IMR-90 (cell line): ENCODE measurements around the gene NEDD4L. TPM values are rescaled to one million over a fixed set of nuclear protein-coding genes. Genes with fewer than 3 reads are reported as not detected.

ENCODE experiments used
- ATAC-seq: fragments of 200-7000 bp; cut with Tn5 transposase; 2 replicates; pipeline ENCODE4 v1.9.1; 2020; ENCODE audit warnings: low read depth, mild to moderate bottlenecking, moderate library complexity
- BruUV-seq: library from RNA; stranded (reverse); fragments of 400-500 nt; replicated peaks from 2 replicates; lab custom pipeline; 2021; lab: Mats Ljungman, UMichigan
- CTCF ChIA-PET: fragments of 300-600 bp; formaldehyde crosslinking; extraction: SDS; loops from one replicate; lab custom pipeline; 2021; ENCODE audit warnings: antibody characterized with exemption; lab: Yijun Ruan, JAX
- POLR2A ChIA-PET: fragments of 300-600 bp; sonication (Branson Sonifier 250); formaldehyde crosslinking; loops from one replicate; lab custom pipeline; 2022; ENCODE audit warnings: antibody characterized with exemption; ENCODE audit not compliant: unreplicated experiment; lab: Charles Lee
- DNase-seq: peaks from one replicate; pipeline ENCODE4 v3.0.0; 2013
- H2AFZ ChIP-seq: replicated peaks from 2 replicates; pipeline ENCODE3; 2013; ENCODE audit warnings: low read length, mild to moderate bottlenecking; ENCODE audit not compliant: poor library complexity
- H2AK5ac ChIP-seq: 2 replicates; pipeline ENCODE4 v1.6.1; 2013; ENCODE audit warnings: low read depth, low read length, inconsistent platforms
- H2AK9ac ChIP-seq: replicated peaks from 2 replicates; pipeline ENCODE3; 2013; ENCODE audit warnings: mild to moderate bottlenecking, low read depth, low read length, moderate library complexity; ENCODE audit not compliant: poor library complexity
- H2BK120ac ChIP-seq: 2 replicates; pipeline ENCODE4 v1.6.1; 2013; ENCODE audit warnings: low read depth, low read length, inconsistent platforms
- H2BK15ac ChIP-seq: 3 replicates; pipeline ENCODE4 v1.6.1; 2013; ENCODE audit warnings: low read depth, low read length, inconsistent platforms
- H2BK20ac ChIP-seq: 2 replicates; pipeline ENCODE4 v1.6.1; 2013; ENCODE audit warnings: low read depth, mild to moderate bottlenecking, inconsistent platforms, low read length, moderate library complexity
- H2BK5ac ChIP-seq: 2 replicates; pipeline ENCODE4 v1.6.1; 2013; ENCODE audit warnings: mild to moderate bottlenecking, low read depth, low read length, inconsistent platforms; ENCODE audit not compliant: poor library complexity, severe bottlenecking
- H3K14ac ChIP-seq: replicated peaks from 2 replicates; pipeline ENCODE4 v1.6.1; 2013; ENCODE audit warnings: low read depth, low read length, inconsistent platforms
- H3K18ac ChIP-seq: 2 replicates; pipeline ENCODE4 v1.6.1; 2013; ENCODE audit warnings: low read depth, low read length, control low read depth
- H3K23ac ChIP-seq: 2 replicates; pipeline ENCODE4 v1.6.1; 2013; ENCODE audit warnings: low read depth, low read length, inconsistent platforms
- H3K27ac ChIP-seq: 2 replicates; pipeline ENCODE4 v1.5.1; 2013; ENCODE audit warnings: mild to moderate bottlenecking, control low read depth, low read length; ENCODE audit not compliant: insufficient read depth
- H3K27me3 ChIP-seq: 2 replicates; pipeline ENCODE4 v1.6.1; 2013; ENCODE audit warnings: low read length; ENCODE audit not compliant: control insufficient read depth, insufficient read depth
- H3K36me3 ChIP-seq: 2 replicates; pipeline ENCODE4 v1.6.1; 2013; ENCODE audit warnings: low read length, mixed read lengths; ENCODE audit not compliant: control insufficient read depth, insufficient read depth
- H3K4ac ChIP-seq: 2 replicates; pipeline ENCODE4 v1.6.1; 2013; ENCODE audit warnings: low read depth, low read length, inconsistent platforms
- H3K4me1 ChIP-seq: 2 replicates; pipeline ENCODE4 v1.6.1; 2013; ENCODE audit warnings: low read length, mixed read lengths; ENCODE audit not compliant: control insufficient read depth, insufficient read depth
- H3K4me2 ChIP-seq: 2 replicates; pipeline ENCODE4 v1.6.1; 2013; ENCODE audit warnings: low read depth, mild to moderate bottlenecking, control low read depth, low read length, moderate library complexity
- H3K4me3 ChIP-seq: 2 replicates; pipeline ENCODE4 v1.5.1; 2013; ENCODE audit warnings: low read depth, mild to moderate bottlenecking, control low read depth, low read length, moderate library complexity; ENCODE audit not compliant: insufficient read depth
- H3K56ac ChIP-seq: 2 replicates; pipeline ENCODE4 v1.6.1; 2013; ENCODE audit warnings: low read length, inconsistent platforms; ENCODE audit not compliant: insufficient read depth; ENCODE audit errors: extremely low read depth
- H3K79me1 ChIP-seq, 2 experiments: 2 replicates each; pipeline ENCODE4 v1.6.1; 2013; ENCODE audit warnings: low read length in 2 of 2, inconsistent platforms in 1 of 2, low read depth in 1 of 2
- H3K9ac ChIP-seq: 2 replicates; pipeline ENCODE4 v1.6.1; 2013; ENCODE audit warnings: low read depth, low read length, control low read depth
- H3K9me1 ChIP-seq: 2 replicates; pipeline ENCODE4 v1.6.1; 2013; ENCODE audit warnings: low read length, inconsistent platforms; ENCODE audit not compliant: insufficient read depth
- H3K9me3 ChIP-seq: 2 replicates; pipeline ENCODE4 v1.6.1; 2013; ENCODE audit warnings: low read length; ENCODE audit not compliant: control insufficient read depth, insufficient read depth
- H4K20me1 ChIP-seq: 2 replicates; pipeline ENCODE4 v1.6.1; 2013; ENCODE audit warnings: low read length, inconsistent platforms; ENCODE audit not compliant: insufficient read depth
- H4K5ac ChIP-seq: 2 replicates; pipeline ENCODE4 v1.6.1; 2013; ENCODE audit warnings: mild to moderate bottlenecking, low read depth, low read length, control low read depth
- H4K8ac ChIP-seq, 2 experiments: 2 replicates each; pipeline ENCODE4 v1.6.1; 2013; ENCODE audit warnings: low read depth in 2 of 2, low read length in 2 of 2, control low read depth in 1 of 2, inconsistent platforms in 1 of 2
- H4K91ac ChIP-seq: 2 replicates; pipeline ENCODE4 v1.6.1; 2013; ENCODE audit warnings: low read depth, low read length, inconsistent platforms; ENCODE audit not compliant: insufficient read depth
- CEBPB ChIP-seq: IDR thresholded peaks from 2 replicates; pipeline ENCODE4 v1.6.1; 2012; ENCODE audit warnings: low read depth, low read length, improper control_type of control experiment
- CHD1 ChIP-seq: IDR thresholded peaks from 2 replicates; pipeline ENCODE4 v1.6.1; 2012; ENCODE audit warnings: low read depth, low read length, improper control_type of control experiment
- MAFK ChIP-seq: IDR thresholded peaks from 2 replicates; pipeline ENCODE4 v1.6.1; 2012; ENCODE audit warnings: low read depth, low read length, improper control_type of control experiment
- NFE2L2 ChIP-seq: fragments of 150-350 bp; IDR thresholded peaks from 2 replicates; pipeline ENCODE4 v1.6.1; 2016; ENCODE audit warnings: low read depth, mild to moderate bottlenecking, low read length
- RAD21 ChIP-seq: IDR thresholded peaks from 2 replicates; pipeline ENCODE4 v1.6.1; 2012; ENCODE audit warnings: low read length, improper control_type of control experiment
- RFX5 ChIP-seq: IDR thresholded peaks from 2 replicates; pipeline ENCODE4 v1.8.0; 2012; ENCODE audit warnings: low read depth, mild to moderate bottlenecking, low read length, moderate library complexity
- WGBS, 2 experiments: methylation state at CpG; one replicate each; pipeline versions ENCODE4 v1.1.5 to v1.1.7; 2013; ENCODE audit warnings: missing lambda C conversion rate in 2 of 2; ENCODE audit not compliant: insufficient read length in 1 of 2; ENCODE audit errors: extremely low coverage in 2 of 2; 5-methylcytosine and 5-hydroxymethylcytosine counted together
- dilution Hi-C: fragments of 300-500 bp; cut with HindIII; formaldehyde crosslinking; loops from one replicate; pipeline ENCODE4 v1.14.3; 2018; ENCODE audit warnings: low sequenced_read_pairs; ENCODE audit not compliant: unreplicated experiment
- in situ Hi-C: fragments of 300-500 bp; cut with MboI; formaldehyde crosslinking; loops from 3 replicates; pipeline ENCODE4 v1.14.3; 2019; ENCODE audit warnings: low sequenced_read_pairs, inconsistent platforms, mixed read lengths
- intact Hi-C: fragments of 100-400 bp; cut with micrococcal nuclease; formaldehyde crosslinking; loops from 2 replicates; pipeline ENCODE4 v1.10.0; 2022
- polyA plus RNA-seq, 3 experiments: library from polyadenylated mRNA; depleted of rRNA; stranded (reverse); fragments of >200 nt; gene quantifications; 2 replicates each; pipeline ENCODE4 v1.2.3, GENCODE V29; 2012; ENCODE audit warnings: low replicate concordance in 1 of 3
- total RNA-seq: library from RNA; depleted of rRNA; stranded (reverse); fragments of >200 nt; gene quantifications from 2 replicates; pipeline ENCODE4 v1.2.3, GENCODE V29; 2012

Gene NEDD4L
- total and polyA plus RNA-seq, 2 of the 4 experiments (the other 2 are of a cell fraction), result 10.0 to 10.9 TPM

DNA sequence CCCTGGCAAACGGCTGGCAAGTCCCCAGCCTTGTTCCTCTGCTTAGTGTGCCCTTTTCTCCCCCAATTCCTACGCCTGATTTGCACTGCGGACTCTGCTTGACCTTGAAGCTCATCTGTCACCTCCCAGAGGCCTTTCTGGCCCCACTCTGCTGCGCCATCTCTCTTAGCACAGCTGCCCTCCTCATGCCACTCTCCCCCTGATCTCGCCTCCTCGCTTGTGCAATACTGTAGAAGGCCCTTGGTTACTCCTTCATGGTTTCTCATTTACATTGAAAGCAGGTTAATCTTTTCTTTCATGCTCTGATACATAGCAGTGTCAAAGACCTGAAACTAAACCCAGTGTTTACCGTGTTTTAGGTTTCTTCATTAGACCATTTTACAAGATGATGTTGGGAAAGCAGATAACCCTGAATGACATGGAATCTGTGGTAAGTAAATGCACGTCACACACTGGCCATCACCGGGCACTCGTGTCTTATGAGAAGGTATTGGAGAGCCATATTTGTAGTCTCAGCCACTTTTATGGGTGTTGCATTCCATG lies 326.1 kb downstream of the NEDD4L start:
- POLR2A ChIA-PET, result no interaction called here

More for the DNA sequence above, 326.1 kb downstream of the NEDD4L start:
- H4K8ac ChIP-seq, result no peak overlapping the region
- H3K4ac ChIP-seq, result no peak overlapping the region
- H3K56ac ChIP-seq, result no peak overlapping the region
- intact Hi-C loops, result no loop called here
- H4K91ac ChIP-seq, result no peak overlapping the region
- in situ Hi-C loops, result no loop called here
- H3K36me3 ChIP-seq, result peaks cover 6% of the 10 kb centered on the region
- H2BK120ac ChIP-seq, result no peak overlapping the region
- no peak overlapping the region for H2BK15ac ChIP-seq
- ATAC-seq, result no peak
- H2AK5ac ChIP-seq, result no peak overlapping the region
- no peak overlapping the region for H3K4me3 ChIP-seq
- no peaks in the 10 kb centered on the region for H3K27me3 ChIP-seq
- no peak overlapping the region for H2AFZ ChIP-seq
- CTCF ChIA-PET, result no interaction called here
- no peak overlapping the region for H4K5ac ChIP-seq
- H3K23ac ChIP-seq, result no peak overlapping the region
- TF ChIP-seq CEBPB (no peak), RFX5 (no peak), MAFK (no peak), CHD1 (no peak), RAD21 (no peak), NFE2L2 (no peak)
- dilution Hi-C loops, result no loop called here
- H3K4me2 ChIP-seq, result no peak overlapping the region
- H3K79me1 ChIP-seq, result no peaks in the 10 kb centered on the region
- H3K9me3 ChIP-seq, result no peaks in the 10 kb centered on the region
- BruUV-seq, result no TSS peak
- H3K18ac ChIP-seq, result no peak overlapping the region
- no peak overlapping the region for H2AK9ac ChIP-seq
- H3K27ac ChIP-seq, result no peak overlapping the region
- H3K9ac ChIP-seq, result no peak overlapping the region
- H3K14ac ChIP-seq, result no peak overlapping the region
- H3K9me1 ChIP-seq, result peaks cover 5% of the 10 kb centered on the region
- H2BK5ac ChIP-seq, result no peak overlapping the region
- WGBS, 2 experiments, result 85% methylated on average over 4 of the region's 10 CpGs; no CpG with 5 or more reads in 1 of the 2 experiments
- no peaks in the 10 kb centered on the region for H3K4me1 ChIP-seq
- H2BK20ac ChIP-seq, result no peak overlapping the region
- DNase-seq, result no peak
- H4K20me1 ChIP-seq, result no peaks in the 10 kb centered on the region
